ENCODE results near the gene SHCBP1L. TPM values are rescaled to one million over a fixed set of nuclear protein-coding genes. Genes with fewer than 3 reads are reported as not detected.

Gene SHCBP1L
- polyA plus RNA-seq, 1 donor from 2014 or later: not detected

- Histone ChIP-seq H3F3A (ENCODE audit: insufficient read depth, low read length, poor library complexity, severe bottlenecking) (no peaks in the 10 kb centered on the region), H3K27ac (ENCODE audit: low read length) (no peak overlapping the region), H4K20me1 (ENCODE audit: insufficient read depth) (no peaks in the 10 kb centered on the region), H3K9me3 (ENCODE audit: low read length) (no peaks in the 10 kb centered on the region), H3K36me3 (ENCODE audit: insufficient read depth, low read length) (no peaks in the 10 kb centered on the region), H3K4me3 (ENCODE audit: low read length) (no peak overlapping the region), H2AFZ (ENCODE audit: low read depth, low read length) (no peak overlapping the region), H3K27me3 (ENCODE audit: insufficient read depth, low read depth, low read length) (no peaks in the 10 kb centered on the region), H3K79me2 (replicated peaks; ENCODE audit: insufficient read depth, low read length) (no peaks in the 10 kb centered on the region), H3K9ac (ENCODE audit: low read length) (no peak overlapping the region), H3K9me2 (ENCODE audit: insufficient read depth, low read length) (no peaks in the 10 kb centered on the region), H3K4me2 (ENCODE audit: low read length) (no peak overlapping the region)
- TF ChIP-seq SMC3 (conservative IDR thresholded peaks at IDR 0.05; ENCODE audit: poor library complexity) (no peak), EZH2 (IDR thresholded peaks at IDR 0.05; ENCODE audit: borderline replicate concordance, insufficient read depth, low read length, poor library complexity, severe bottlenecking) (no peak), TAF1 (IDR thresholded peaks at IDR 0.05; ENCODE audit: low read depth) (no peak), CTCF (IDR thresholded peaks at IDR 0.05; ENCODE audit: poor library complexity, severe bottlenecking) (no peak), EP300 (conservative IDR thresholded peaks at IDR 0.05; ENCODE audit: poor library complexity, severe bottlenecking) (no peak), MXI1 (conservative IDR thresholded peaks at IDR 0.05; ENCODE audit: poor library complexity, severe bottlenecking) (no peak), POLR2AphosphoS5 (IDR thresholded peaks at IDR 0.05) (no peak), RAD21 (conservative IDR thresholded peaks at IDR 0.05) (no peak)
- TF ChIP-seq, protein P1, sequence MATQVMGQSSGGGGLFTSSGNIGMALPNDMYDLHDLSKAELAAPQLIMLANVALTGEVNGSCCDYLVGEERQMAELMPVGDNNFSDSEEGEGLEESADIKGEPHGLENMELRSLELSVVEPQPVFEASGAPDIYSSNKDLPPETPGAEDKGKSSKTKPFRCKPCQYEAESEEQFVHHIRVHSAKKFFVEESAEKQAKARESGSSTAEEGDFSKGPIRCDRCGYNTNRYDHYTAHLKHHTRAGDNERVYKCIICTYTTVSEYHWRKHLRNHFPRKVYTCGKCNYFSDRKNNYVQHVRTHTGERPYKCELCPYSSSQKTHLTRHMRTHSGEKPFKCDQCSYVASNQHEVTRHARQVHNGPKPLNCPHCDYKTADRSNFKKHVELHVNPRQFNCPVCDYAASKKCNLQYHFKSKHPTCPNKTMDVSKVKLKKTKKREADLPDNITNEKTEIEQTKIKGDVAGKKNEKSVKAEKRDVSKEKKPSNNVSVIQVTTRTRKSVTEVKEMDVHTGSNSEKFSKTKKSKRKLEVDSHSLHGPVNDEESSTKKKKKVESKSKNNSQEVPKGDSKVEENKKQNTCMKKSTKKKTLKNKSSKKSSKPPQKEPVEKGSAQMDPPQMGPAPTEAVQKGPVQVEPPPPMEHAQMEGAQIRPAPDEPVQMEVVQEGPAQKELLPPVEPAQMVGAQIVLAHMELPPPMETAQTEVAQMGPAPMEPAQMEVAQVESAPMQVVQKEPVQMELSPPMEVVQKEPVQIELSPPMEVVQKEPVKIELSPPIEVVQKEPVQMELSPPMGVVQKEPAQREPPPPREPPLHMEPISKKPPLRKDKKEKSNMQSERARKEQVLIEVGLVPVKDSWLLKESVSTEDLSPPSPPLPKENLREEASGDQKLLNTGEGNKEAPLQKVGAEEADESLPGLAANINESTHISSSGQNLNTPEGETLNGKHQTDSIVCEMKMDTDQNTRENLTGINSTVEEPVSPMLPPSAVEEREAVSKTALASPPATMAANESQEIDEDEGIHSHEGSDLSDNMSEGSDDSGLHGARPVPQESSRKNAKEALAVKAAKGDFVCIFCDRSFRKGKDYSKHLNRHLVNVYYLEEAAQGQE (IDR thresholded peaks at IDR 0.05; ENCODE audit: borderline replicate concordance): no peak
Observed at GRCh38 chr1:182965861-182966260, 12.9 kb upstream of the SHCBP1L start.

DNA sequence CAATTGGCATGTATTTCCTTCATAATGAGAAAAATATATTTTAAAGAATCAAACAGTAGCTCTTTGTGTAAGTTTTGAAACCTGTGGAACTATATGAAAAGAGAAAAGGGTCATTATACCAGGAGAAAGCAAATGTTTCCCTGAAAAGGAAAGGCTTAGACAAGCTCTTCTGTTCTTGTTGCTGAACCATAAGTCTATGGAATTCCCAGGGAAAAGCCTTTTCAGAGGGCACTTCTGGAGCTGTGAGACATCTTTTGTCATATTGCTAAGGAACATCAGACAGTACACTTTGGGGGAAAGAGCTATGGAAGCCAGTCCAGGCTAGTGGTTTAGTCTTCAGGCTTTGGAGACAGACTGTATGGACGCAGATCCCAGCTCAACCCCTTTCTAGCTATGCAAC, 12.1 kb upstream of the SHCBP1L start:
- Histone ChIP-seq H3K9me3 (ENCODE audit: low read length) (no peaks in the 10 kb centered on the region), H3K36me3 (ENCODE audit: insufficient read depth, low read length) (no peaks in the 10 kb centered on the region), H3F3A (ENCODE audit: insufficient read depth, low read length, poor library complexity, severe bottlenecking) (no peaks in the 10 kb centered on the region), H3K4me3 (ENCODE audit: low read length) (no peak overlapping the region), H3K9me2 (ENCODE audit: insufficient read depth, low read length) (no peaks in the 10 kb centered on the region), H4K20me1 (ENCODE audit: insufficient read depth) (no peaks in the 10 kb centered on the region), H3K9ac (ENCODE audit: low read length) (no peak overlapping the region), H2AFZ (ENCODE audit: low read depth, low read length) (no peak overlapping the region), H3K4me2 (ENCODE audit: low read length) (no peak overlapping the region), H3K27me3 (ENCODE audit: insufficient read depth, low read depth, low read length) (no peaks in the 10 kb centered on the region), H3K27ac (ENCODE audit: low read length) (no peak overlapping the region), H3K79me2 (replicated peaks; ENCODE audit: insufficient read depth, low read length) (no peaks in the 10 kb centered on the region)
- TF ChIP-seq RAD21 (conservative IDR thresholded peaks at IDR 0.05) (no peak), TAF1 (IDR thresholded peaks at IDR 0.05; ENCODE audit: low read depth) (no peak), POLR2AphosphoS5 (IDR thresholded peaks at IDR 0.05) (no peak), EP300 (conservative IDR thresholded peaks at IDR 0.05; ENCODE audit: poor library complexity, severe bottlenecking) (no peak), CTCF (IDR thresholded peaks at IDR 0.05; ENCODE audit: poor library complexity, severe bottlenecking) (no peak), EZH2 (IDR thresholded peaks at IDR 0.05; ENCODE audit: borderline replicate concordance, insufficient read depth, low read length, poor library complexity, severe bottlenecking) (no peak), MXI1 (conservative IDR thresholded peaks at IDR 0.05; ENCODE audit: poor library complexity, severe bottlenecking) (no peak), SMC3 (conservative IDR thresholded peaks at IDR 0.05; ENCODE audit: poor library complexity) (no peak)
- TF ChIP-seq, protein P1 (IDR thresholded peaks at IDR 0.05; ENCODE audit: borderline replicate concordance): no peak

Measured in neural cell (in vitro differentiated cells).